CD4-positive, alpha-beta T cell treated with Interferon gamma for 1 hour (primary cell): Measurements from ENCODE around the gene SHISA8.

Source experiments
- DNase-seq: peaks from one replicate; pipeline ENCODE4 v3.0.0-alpha.2; 2020

SHISA8 gene

DNA sequence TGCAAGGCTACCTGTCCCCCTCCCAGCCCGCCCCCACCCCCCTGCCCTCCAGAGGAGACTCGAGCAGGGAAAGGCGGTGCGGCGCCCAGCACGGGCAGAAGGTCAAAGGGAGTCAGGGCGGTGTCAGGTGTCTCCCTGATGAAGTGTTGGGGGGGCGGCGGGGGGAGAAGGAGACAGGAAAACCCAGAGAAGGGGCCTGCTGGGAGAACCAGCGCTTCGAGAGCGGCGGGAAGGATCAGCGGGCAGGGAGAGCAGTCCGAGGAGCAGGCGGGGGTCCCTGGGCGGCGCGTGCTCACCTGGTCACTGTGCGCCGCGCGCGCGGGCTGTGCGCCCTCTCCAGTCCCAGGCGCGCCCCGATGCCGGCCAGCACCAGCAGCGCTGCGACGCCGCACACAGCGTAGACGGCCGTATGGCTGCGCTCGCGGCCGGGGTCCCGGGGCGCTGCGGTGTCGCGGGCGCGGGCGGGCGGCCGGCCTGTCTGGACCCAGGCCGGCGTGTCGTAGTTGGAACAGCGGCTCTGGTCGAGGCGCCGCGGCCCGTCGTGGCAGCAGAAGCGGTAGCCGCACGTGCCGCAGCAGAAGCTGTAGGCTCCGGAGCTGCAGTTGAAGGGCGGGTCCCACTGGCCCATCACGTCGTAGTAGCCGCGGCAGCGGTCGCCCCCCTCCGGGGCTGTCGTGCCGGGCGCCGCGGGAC is 886 bp downstream of the SHISA8 start:
- DNase-seq: no peak

DNA sequence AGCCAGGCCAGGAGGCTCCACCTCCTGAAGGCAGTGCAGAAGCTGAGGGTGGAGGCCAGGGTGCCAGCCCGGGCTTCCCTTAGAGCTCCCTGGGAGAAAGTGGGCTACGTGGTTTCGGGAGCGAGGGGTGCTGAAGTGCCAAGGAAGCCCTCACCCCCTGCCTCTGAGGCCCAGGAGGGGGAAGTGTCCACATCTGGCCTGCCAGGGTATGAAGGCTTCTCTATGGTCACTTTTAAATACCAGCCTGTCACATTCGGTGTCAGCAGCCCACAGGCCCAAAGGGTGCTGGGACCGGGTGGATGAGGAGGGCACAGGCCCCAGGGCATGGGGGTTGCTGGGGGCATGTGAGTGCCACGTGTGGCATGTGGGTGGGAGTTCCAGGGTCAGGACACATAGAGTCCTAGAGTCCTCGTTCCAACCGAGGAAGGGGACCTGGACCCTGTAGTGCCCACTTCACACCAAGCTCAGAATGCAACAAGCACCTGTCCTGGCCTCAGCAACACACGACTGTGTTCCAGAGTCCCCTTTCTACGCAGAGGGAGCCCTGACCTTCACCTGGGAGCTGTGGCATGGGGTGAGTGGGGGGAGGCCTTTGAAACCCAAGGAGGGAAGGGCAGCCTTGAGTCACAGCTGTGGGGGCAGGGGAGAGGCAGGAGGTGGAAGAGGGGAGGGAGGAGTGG is 1.7 kb downstream of the SHISA8 start:
- no peak for DNase-seq

DNA sequence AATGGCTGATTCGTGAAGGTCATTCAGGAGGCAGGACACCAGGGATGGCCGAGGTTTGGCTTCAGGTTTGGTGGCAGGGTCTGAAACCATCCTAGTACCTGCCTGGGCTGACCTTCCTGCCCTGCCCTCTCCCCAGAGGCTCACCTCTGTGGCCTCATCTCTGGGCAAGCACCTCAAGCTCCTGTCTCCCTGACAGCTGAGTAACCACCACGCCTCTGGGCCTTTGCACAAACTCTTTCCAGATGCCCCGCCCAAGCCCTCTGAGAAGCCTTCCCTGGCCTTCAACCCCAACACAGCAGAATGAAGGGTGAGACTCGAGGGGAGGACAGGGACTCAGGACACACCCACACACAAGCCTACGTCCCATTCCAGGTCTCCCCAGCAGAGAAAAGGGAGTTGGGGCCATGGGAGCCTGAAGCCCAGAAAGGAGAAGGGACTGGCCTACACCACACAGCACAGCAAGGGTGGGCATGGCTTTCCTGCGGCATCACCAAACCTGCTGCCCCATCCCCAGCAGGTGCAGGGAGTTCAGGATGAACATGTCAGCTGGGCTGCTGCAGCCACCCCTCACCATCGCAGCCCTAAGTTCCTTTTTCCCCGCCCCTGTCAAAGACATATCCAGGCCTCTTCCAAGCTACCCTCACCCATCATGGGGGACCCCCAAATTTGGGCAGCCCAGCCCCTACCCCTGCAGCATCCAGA is 2.4 kb downstream of the SHISA8 start:
- DNase-seq: no peak

DNA sequence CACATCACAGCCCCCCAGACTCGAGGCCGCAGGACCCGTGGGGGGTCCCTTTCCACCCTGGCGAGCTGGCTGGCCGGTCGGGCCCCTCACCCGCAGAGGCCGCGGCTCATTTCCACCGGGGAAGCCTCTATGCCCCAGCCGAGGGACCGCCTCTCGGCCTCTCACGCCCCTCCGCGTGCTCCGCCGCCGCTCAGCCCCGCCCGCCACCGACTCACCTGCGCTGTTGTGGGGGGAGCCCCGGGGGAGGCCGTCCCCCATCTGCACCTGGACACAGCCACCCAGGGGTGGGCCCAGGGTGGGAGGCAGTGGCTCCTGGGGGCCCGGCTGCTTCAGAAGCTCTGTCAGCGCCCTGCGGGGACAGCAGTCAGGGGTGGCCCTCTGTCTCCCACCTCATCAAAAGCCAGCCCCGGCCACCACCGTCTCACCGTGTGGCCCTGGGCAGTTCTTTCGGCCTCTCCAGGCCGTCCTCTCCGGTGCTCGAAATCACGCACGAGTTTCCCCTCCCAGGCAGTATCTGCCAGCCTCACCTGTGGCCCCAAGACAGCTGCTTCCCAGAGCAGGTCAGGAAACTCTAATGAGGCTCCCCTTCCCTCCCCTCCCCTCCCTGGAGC is 3.8 kb downstream of the SHISA8 start:
- no peak for DNase-seq

DNA sequence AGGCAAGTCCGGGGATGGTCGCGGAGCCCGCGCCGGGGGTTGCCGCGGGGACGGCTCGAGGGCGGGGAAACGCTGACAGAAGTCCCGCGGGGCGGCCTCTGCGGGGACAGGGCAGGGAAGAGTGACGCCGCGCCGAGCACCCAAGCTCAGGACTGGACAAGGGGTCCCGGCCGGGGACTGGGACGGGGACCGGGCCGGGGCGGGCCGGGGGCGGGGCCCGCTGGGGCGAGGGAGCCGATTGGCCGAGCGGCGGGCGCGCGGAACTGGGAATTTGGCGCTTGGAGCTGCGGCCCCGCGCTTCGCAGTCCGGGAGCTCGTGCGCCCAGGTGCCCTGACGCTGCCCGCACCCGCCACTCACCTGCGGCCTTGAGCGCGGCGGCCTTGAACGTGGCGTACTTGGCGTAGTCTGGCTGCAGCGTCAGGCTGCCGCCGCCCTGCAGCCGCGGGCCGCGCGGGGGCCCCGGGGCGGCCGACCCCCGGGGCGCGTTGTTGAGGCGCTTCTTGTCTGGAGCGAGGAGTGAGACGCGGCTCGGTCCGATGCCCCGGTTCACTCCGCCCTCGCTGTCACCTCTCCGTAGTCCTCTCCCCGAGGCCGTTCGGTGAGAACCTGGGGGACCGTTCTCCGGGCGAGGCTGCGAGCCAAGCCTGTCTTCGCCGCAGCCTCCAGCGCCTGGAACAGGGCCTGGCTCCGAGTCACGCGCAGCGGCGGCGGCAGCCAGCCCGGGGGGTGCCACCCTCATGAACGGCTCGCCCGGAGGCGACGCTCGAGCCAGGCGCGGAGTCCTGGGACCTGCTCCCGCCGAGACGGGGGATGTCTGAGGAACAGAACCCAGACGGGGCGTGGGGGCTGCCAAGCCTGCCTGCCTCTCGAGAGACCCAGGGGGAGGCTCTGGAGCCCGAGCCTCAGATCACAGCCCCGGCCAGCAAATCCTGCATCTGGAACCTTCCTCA is 4.5 kb downstream of the SHISA8 start:
- no peak for DNase-seq

DNA sequence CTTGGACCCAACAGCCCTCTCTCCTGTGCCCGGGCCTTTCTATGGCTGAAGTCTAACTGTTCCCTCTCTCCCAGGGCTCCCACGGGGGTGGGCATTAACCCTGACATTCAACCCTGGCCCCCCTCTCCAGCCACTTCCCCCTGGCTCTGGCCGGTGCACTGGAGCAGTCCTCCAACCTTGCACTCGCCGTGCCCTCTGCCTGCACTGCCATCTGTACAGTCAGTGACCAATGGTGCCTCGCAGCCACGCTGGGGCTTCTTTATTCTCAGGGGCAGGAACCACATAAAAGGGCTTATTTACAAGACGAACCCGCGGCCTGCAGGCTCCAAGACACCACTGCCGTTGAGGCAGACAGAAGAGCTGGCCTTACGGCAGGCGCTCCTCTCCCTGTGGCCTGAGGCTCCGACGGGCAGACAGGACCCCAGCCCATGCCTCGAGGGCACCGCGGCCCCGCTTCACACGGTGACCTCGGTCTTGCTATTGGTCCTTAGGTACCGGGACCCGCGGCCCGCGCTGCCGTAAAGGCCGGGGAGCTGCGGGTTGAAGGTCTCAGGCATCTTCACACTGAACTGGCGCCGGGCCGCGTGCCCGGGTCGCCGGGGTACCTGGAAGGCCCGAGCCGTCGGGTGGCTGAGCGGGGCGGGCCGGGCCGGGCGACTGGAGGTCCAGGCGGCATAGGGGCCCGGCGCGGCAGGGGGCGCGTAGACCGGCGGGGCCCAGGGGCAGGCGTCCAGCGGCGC is 5.4 kb downstream of the SHISA8 start:
- no peak for DNase-seq

DNA sequence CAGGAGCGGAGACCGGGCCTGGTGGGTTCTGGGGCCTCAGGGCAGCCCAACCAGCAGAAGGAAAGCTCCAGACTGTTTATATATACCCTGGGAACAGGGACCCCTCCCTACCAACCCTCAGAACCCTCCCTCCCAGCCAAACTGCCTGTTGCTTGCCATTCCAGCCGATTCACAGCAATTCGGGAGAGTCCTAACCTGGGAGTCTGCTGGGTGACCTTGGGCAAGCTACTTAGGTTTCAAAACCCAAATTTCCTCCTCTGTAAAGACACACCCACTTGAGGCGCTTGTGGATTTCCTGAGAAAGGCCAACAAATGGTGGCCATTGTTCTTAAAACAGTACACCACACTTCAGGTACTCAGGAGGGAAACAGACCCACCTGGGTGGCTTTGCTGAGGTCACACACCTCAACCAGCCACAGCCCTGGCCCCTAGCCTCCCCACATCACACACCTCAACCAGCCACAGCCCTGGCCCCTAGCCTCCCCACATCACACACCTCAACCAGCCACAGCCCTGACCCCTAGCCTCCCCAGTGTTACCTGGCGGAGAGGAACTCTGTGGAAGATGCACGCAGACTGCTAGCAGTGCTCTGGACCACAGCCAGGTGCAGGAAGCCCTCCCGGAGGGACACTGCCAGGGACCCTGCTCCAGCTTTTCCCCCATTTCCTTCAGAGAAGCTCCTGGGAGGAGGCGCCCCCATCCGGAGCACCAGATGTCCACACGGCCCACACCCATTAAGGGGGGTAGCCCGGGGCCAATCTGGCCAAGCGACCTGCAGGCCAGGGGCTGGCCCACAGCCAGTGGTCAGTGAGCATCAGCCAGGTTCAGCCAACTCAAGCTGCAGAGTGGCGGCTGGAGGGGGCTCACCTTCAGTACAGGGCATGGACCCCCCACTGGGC is 6.2 kb downstream of the SHISA8 start:
- no peak for DNase-seq

DNA sequence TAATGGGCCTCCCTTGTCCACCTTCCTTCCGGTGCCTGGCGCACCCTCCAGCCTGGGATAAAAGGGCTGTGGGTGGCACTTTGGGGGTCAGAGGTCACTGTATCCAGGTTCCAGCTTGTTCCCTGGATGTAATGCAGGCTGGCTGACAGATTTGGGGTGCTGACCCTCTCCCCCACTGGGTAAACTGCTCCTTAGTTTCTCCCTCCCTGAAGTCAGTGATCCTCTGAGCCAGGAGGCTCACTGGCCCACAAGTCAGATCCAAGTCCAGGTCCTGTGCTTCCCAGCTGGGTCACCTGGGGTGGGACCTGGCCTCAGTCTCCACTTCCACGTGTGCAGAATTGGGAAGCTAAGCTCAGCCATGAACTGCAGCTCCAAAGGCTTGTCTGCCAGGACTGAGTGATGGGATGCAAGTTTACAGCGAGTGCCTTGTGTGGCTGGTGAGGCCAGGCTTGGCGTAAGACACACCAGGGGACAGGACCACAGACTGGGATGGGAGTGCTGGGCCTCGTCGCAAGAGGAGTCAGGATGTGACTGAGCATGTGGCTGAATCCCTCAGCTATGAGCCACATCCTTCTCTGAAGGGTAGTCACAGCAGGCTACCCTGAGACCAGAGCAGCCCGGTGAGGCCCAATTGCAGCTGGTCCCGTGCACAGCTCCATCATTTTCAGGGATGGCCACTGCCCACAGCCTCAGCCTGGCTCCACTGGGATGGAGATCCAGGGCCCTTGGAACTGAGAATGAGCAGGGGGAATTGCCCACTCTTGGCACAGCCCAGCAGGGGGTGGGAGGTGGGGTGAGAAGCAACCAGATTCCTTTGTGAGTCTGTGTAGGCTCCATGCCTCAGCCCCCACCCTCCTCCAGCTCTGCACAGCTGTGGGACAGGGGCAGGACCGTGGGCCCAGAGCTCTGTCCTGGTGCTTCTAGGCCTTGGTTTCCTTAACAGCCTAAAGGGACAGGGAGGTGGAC is 7.2 kb downstream of the SHISA8 start:
- no peak for DNase-seq

DNA sequence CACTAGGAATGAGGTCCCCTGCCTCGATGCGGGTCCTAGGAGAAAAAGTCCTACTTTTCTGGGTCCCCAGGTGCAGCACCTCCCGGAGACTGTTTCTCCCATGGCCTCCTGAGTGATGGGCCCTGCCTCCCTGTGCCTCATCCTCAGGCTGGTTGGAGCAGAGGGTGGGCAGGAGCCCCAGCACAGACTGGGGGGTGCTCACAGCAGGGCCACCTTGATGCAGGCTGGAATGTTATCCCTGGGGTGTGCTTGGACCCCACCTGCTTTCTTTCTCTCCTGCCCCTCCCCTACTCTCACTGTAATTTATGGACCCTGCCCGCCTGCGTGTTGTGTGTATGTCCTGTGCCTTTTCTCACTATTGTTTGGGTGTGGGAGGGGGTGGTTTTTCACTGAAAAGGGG is 8.1 kb downstream of the SHISA8 start:
- no peak for DNase-seq

DNA sequence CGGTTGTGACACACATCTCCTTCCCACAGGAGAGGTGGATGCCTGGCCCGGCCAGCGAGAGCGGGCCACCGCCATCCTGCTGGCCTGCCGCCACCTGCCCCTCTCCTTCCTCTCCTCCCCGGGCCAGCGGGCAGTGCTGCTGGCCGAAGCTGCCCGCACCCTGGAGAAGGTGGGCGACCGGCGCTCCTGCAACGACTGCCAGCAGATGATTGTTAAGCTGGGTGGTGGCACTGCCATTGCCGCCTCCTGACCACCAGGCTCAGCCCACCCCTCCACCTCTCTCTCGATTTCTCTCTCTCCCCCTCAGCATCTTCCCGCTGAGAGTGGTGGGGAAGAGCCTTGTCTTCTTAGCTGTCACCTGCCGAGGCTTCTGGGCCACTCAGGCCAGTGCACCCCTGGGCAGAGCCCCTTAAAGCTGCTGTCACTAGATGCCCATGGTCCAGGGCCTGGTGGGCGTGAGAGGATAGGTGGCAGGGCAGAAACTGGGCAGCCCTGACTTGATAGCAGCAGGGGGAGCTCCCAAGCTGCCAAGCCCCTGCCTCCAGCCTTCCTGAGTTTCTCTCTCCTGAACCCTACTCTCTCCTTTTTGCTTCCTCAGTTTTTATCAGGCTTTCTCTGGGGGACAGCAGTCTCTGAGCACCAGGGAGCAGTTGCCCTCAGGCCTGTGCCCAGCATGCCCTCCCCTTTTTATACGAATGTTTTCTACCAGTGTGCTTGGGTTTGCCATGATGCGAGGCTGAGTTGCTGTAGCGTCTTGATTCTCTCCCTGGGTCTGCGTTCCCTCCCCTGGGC is 9.3 kb downstream of the SHISA8 start:
- DNase-seq: no peak

DNA sequence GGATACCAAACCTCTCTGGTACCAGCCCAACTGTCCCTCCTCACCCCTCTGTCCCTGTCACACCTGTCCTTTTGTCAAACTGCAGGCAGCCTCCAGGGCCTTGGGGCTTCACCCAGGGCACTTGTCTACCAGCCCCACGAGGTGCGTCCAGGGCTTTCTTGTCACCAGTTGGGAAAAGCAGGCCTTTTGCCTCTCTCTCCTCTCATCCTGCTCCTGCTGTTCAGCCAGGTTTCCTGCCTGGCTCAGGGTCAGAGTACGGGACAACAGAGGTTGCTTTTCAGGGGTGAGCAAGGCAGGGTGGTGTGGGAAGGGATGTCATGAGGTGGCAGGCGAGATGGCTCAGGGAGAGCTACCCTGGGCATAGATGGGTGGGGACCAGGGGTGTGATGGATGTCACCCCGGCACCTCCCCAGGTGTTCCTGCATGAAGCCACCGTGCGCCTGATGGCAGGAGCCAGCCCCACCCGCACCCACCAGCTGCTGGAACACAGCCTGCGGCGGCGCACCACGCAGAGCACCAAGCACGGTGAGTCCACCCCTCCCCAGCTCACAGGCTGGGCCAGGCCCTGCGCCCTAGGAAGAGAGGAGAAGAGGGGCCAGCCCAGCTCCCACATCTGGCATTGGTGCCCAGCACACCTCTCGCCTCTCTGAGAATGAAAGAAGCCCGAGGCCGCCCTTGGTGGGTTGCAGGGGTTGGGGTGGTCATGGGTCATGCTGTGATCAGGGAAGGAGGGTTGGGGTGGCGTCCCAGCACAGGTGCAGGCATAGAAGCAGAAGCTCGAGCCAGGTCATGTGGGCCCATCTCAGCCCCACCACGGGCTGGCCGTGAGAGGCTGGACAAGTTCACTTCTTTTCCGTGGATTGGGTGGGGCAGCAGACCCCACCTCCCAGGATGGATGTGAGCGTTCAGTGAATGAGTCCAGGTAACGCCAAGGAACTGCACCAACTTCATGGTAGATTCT is 10.1 kb downstream of the SHISA8 start:
- no peak for DNase-seq

DNA sequence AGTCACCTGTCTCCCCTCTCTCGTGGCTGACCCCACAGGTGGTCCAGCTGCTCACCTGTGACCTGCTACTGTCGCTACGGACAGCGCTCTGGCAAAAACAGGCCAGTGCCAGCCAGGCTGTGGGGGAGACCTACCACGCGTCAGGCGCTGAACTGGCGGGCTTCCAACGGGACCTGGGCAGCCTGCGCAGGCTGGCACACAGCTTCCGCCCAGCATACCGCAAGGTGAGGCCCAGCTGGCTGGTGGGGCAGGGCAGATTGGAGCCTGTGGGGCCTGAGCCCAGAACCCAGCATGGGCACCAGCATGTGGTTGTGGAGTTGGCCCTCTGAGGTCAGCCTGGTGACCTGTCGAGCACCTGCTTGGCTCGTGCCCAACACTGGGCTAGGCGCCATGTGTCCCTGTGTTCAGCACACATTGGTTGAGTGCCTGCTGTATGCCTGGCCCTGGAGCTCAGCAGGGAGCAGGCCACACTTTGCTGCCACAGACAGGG is 11.9 kb downstream of the SHISA8 start:
- no peak for DNase-seq

DNA sequence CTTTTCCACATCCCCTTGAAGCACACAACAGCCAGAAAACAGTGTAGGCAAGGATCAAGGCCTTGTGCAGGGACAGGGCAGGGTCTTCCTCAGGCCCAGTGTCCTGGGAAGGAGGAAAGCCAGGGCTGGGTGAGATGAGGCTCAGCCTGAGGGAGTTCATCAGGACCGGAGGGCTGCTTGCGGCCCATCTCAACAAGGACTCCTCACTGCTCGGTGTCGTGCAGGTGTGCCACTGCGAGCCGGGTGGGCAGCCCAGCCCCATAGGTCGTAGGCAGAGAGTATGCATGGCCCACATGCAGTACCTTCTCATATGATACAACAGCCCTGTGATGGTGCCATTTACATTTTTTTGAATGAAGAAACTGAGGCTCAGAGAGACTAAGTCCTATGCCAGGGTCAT is 12.9 kb downstream of the SHISA8 start:
- DNase-seq: no peak

DNA sequence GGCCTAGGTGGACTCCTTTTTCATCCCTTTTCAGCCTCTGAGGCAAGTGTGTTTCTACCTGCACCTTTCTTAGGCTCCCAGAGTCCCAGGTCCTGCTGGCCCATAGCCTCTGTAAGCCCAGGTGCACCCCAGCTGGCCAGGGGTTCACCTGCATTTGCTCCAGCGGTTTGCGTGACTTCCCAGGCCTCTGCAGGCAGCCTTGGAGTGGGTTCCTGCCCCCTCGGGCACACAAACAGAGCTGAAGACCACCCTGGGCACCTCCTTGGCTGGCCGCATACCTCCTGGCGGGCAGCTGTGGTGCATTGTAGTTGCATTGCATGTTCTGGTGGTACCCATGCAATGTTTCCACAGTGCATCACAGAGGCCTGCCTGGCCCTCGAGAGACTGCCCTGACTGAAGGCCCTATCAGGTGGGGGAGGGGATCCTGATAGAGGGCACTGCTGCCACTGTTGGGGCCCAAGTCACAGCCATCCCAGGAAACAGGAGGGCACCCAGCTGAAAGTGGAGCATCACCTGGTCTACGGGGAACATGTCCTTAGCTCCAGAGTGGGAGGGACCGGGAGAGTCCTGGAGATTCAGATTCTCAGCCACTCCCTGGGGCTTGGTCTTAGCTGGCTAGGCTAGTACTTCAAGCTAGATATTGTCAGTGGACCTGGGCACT is 14.1 kb downstream of the SHISA8 start:
- DNase-seq: no peak

DNA sequence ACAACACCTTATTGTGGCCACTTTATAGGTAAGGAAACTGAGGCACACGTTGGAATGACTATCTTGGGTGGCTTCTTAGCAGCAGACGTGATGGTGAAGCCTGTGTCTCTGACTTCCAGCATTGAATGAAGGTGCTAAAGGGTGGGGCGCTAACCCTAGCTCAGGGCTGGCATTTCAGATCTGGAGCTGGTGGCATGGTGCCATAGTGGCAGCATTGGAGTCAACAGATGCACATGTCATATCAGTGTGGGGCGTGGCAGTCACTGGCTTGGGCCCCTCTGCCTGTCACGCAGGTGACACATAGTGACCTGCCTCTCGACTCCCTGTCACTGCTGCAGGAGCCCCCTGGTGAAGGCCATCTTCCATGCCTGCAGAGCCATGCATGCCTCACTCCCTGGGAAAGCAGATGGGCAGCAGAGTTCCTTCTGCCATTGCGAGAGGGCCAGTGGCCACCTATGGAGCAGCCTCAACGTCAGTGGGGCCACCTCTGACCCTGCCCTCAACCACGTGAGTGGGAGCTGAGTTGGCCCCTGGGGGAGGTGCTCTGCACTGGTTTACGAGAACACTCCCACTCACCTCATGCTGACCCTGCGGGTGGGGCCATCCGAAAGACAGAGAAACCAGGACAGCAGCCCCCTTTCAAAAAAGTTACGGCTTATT is 14.8 kb downstream of the SHISA8 start:
- DNase-seq: no peak

DNA sequence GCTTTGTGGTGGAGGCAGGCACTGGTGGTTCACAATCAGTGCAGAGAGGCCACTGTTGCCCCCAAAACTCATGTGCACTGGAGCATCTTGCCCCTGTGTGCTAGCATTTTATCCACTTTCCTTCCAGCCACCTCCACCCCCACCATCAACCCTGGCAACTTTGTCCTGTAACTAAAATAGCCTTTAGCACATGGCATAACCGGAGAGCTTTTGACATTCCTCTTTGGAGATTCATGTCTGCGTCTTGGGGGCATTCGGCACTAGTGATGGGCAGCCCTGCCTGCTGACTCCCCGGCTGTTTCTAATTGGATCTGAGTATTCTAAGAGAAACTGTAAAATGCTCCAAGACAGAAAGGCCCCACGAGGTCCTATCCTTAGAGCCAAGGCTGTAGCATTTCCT is 15.8 kb downstream of the SHISA8 start:
- no peak for DNase-seq
